SH-SY5Y (cell line): Measurements from ENCODE around the gene TP53BP1.

Experiments used
- GATA2 ChIP-seq: IDR thresholded peaks from 2 replicates; pipeline ENCODE4 v1.6.1; 2011; ENCODE audit warnings: mild to moderate bottlenecking, low read depth, low read length
- GATA3 ChIP-seq: IDR thresholded peaks from 2 replicates; pipeline ENCODE4 v1.6.1; 2011; ENCODE audit warnings: low read depth, mild to moderate bottlenecking, low read length, moderate library complexity

GRCh38 chr15:43516801-43517353 lies 23.9 kb upstream of the TP53BP1 start:
- no peak for TF ChIP-seq GATA2
- TF ChIP-seq GATA3, result no peak
